ENCODE results near the gene HOXD13. TPM values are rescaled to one million over a fixed set of nuclear protein-coding genes. Genes with fewer than 3 reads are reported as not detected.

HOXD13 gene
- total and polyA plus RNA-seq, 2 of the 8 experiments (the other 6 are each of a cell fraction or from before 2014, with no cell fraction given) = not detected

GRCh38 chr2:176088937-176089842 is 3.3 kb upstream of the HOXD13 start:
- Histone ChIP-seq H3K9me3 (ENCODE audit: insufficient read depth in 2 of 2, low read depth in 1 of 2, low read length in 1 of 2) (no peaks in the 10 kb centered on the region; a peak in 1 of 4 replicates), H2BK20ac (ENCODE audit: low read length) (no peak overlapping the region), H3K14ac (ENCODE audit: insufficient read length) (no peak overlapping the region), H3K4me3 (ENCODE audit: extremely low read depth in 1 of 4, insufficient read depth in 2 of 4, low read depth in 3 of 4, low read length in 4 of 4) (no peak overlapping the region), H4K20me1 (replicated peaks in 1 of 2; ENCODE audit: control insufficient read depth in 1 of 2, insufficient read depth in 2 of 2, low read length in 2 of 2) (peaks cover 19 to 39% of the 10 kb centered on the region in 2 experiments), H3K4me1 (replicated peaks in 1 of 4; ENCODE audit: control insufficient read depth in 3 of 4, insufficient read depth in 4 of 4, low read length in 3 of 4) (peaks cover 0 to 12% (median 10%) of the 10 kb centered on the region in 4 experiments; a peak in 6 of 7 replicates), H3K79me1 (ENCODE audit: low read depth, low read length) (no peaks in the 10 kb centered on the region), H3K18ac (ENCODE audit: extremely low read depth, low read length) (no peak overlapping the region), H3K36me3 (ENCODE audit: control insufficient read depth in 2 of 4, insufficient read depth in 4 of 4, low read length in 3 of 4) (peaks cover 0 to 5% (median 0%) of the 10 kb centered on the region in 4 experiments; a peak in 1 of 8 replicates), H2BK120ac (replicated peaks; ENCODE audit: low read depth, low read length) (no peak overlapping the region), H4K91ac (replicated peaks; ENCODE audit: insufficient read length, low read length) (no peak overlapping the region), H2AK5ac (ENCODE audit: low read depth, low read length) (no peak overlapping the region), H2AFZ (ENCODE audit: low read length) (no peak overlapping the region), H3K9ac (replicated peaks in 1 of 4; ENCODE audit: extremely low read depth in 1 of 4, low read depth in 3 of 4, low read length in 3 of 4) (no peak overlapping the region), H3K4ac (replicated peaks; ENCODE audit: insufficient read length, low read depth, low read length) (no peak overlapping the region), H3K4me2 (ENCODE audit: insufficient read depth in 1 of 2, low read depth in 2 of 2, low read length in 2 of 2) (no peak overlapping the region; a peak in 1 of 4 replicates), H2BK12ac (ENCODE audit: low read depth, low read length) (peak overlapping the region; percentile 55; the same call in 1 of the 2 replicates), H3K27me3 (replicated peaks in 1 of 4; ENCODE audit: control insufficient read depth in 3 of 4, extremely low read depth in 1 of 4, insufficient read depth in 3 of 4, low read length in 3 of 4) (peaks cover 94 to 100% (median 99%) of the 10 kb centered on the region in 4 experiments), H3K23me2 (ENCODE audit: low read depth, low read length) (peaks cover 2% of the 10 kb centered on the region; the same call in 1 of the 2 replicates), H4K8ac (ENCODE audit: extremely low read depth, insufficient read depth, low read length) (no peak overlapping the region), H3K56ac (replicated peaks; ENCODE audit: insufficient read length, low read depth, low read length) (no peak overlapping the region), H2BK15ac (ENCODE audit: low read length) (0 out of 2 replicates have a peak overlapping the region, but pooled peaks have one; percentile 49), H3K79me2 (ENCODE audit: control insufficient read depth in 1 of 2, insufficient read depth in 2 of 2, low read length in 2 of 2) (no peaks in the 10 kb centered on the region), H4K5ac (ENCODE audit: insufficient read length, low read depth, low read length) (no peak overlapping the region), H3K23ac (ENCODE audit: insufficient read length) (no peak overlapping the region), H3K27ac (ENCODE audit: low read depth, low read length) (no peak overlapping the region), H2BK5ac (ENCODE audit: low read depth, low read length) (no peak overlapping the region)
- peak; percentile 13 for FAIRE-seq
- peak in 1 of 2 experiments; percentile 48 for DNase-seq (ENCODE audit: low read depth in 1 of 2, low spot score in 2 of 2)
- TF ChIP-seq SUZ12 (IDR thresholded peaks at IDR 0.05; ENCODE audit: low read length) (peak; percentile 27; the same call in 1 of the 2 replicates), EZH2 (IDR thresholded peaks at IDR 0.05; ENCODE audit: low read depth, low read length, severe bottlenecking) (peak; percentile 51), POU5F1 (IDR thresholded peaks at IDR 0.05; ENCODE audit: low read depth, low read length) (no peak), CBX8 (IDR thresholded peaks at IDR 0.05; ENCODE audit: borderline replicate concordance, low read depth, low read length) (peak; percentile 73; the same call in 1 of the 2 replicates), POLR2A (IDR thresholded peaks at IDR 0.05; ENCODE audit: control extremely low read depth in 1 of 2, low read depth in 2 of 2, low read length in 2 of 2) (no peak)
- WGBS, 2 experiments (ENCODE audit: extremely low coverage in 1 of 2, insufficient coverage in 1 of 2, insufficient read length in 1 of 2, insufficient replicate concordance in 2 of 2, low coverage in 1 of 2, low lambda C conversion rate in 2 of 2, missing lambda C conversion rate in 1 of 2) = 19% methylated on average over 6 of the region's 6 CpGs; no CpG with 5 or more reads in 1 of the 2 experiments
- ChIA-PET CTCF (ENCODE audit: partially characterized antibody) (interaction anchor here (0.9 to 2.7 kb wide), 15 partner anchors 8 to 720 kb away, joined by 3 to 15 read pairs (median 3); no protein-coding TSS in a partner anchor), POLR2A (ENCODE audit: partially characterized antibody) (no interaction called here)

Measured in H1 (cell line).